HFF-Myc (cell line): ENCODE data around the gene TIMM21.

Experiments
- DNase-seq: peaks from one replicate; pipeline ENCODE4 v3.0.0-alpha.2; 2011; ENCODE audit warnings: low read depth; ENCODE audit errors: extremely low read depth
- H3K4me3 ChIP-seq: replicated peaks from 2 replicates; pipeline ENCODE4 v1.5.1; 2011; ENCODE audit warnings: low read depth, mild to moderate bottlenecking, control low read depth, low read length
- CTCF ChIP-seq: IDR thresholded peaks from 2 replicates; pipeline ENCODE4 v1.5.1; 2012; ENCODE audit warnings: mild to moderate bottlenecking, low read depth, low read length, control low read depth; ENCODE audit errors: missing control alignments

Gene TIMM21

DNA sequence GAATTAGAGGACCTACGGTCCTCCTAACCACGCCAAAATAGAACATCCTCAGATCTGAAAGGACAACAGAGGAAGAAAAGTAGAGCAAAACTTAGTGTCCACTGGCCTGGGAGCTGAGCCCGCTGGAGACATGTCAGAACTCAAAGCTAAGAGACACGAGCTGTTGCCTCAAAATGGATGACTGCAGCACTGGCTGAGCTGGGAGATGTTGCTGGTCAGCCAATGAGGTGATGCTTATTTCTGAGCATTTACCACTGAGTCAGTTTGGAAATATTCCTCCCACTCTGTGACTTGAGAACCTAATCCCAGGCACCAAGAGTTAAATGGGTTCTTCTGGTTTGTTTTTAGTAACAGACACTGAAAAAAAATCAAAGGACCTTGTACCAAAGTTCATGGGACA is 33.3 kb upstream of the TIMM21 start:
- H3K4me3 ChIP-seq: no peak overlapping the region
- no peak for TF ChIP-seq CTCF
- no peak for DNase-seq

GRCh38 chr18:74116633-74117554 is 31.4 kb upstream of the TIMM21 start:
- TF ChIP-seq CTCF: peak; percentile 66
- no peak for DNase-seq
- H3K4me3 ChIP-seq: no peak overlapping the region

GRCh38 chr18:74123200-74123599 is 25.1 kb upstream of the TIMM21 start:
- no peak for DNase-seq
- H3K4me3 ChIP-seq: no peak overlapping the region
- no peak for TF ChIP-seq CTCF

- DNase-seq: no peak
- no peak overlapping the region for H3K4me3 ChIP-seq
- no peak for TF ChIP-seq CTCF
These were observed 23.7 kb upstream of the TIMM21 start for GRCh38 chr18:74124642-74125041.

DNA sequence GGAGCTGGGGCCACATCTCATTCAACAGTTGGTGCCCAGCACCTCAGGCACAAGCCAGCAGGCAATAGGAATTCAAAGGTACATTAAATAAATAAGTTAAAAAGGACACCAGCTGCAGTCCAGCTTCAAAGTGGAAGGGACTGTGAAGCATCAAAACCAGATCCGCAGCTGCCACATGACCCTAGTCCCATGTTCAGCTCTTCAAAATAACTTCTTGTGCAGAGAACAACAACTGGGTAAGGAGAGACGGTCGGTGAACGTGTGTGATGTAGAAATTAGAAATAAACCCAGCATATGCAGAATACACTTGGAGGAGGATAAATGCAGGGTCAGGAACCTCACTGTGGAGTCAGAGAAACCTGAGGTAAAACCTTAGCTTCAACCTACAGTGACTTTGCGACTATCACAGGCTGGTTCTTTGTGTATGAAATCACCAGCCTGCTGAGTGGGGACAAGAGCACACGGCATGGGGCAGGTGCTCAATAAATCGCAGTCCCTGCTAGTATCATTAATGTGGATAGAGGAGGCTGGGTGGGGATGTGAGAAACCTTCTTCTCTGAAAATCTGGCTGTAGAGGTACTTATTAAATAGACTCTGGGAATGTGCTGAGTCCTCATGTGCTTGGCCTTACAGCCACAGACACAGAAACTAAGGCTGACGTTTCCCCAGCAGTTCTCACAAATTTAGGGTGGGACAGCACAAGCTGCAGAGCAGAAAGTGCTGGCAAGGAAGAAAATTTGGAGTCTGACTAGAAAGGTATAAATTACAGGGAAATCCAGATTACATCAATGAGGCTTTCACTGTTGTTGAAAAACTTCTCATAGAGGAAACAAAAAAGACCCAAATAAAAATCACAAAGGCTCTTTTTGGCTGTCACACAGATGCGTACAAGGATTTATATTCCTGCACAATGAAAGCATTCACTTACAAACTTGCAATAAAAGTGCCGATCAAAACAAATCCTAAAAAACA is 21.4 kb upstream of the TIMM21 start:
- no peak overlapping the region for H3K4me3 ChIP-seq
- TF ChIP-seq CTCF: no peak
- DNase-seq: no peak

GRCh38 chr18:74128159-74128558 is 20.2 kb upstream of the TIMM21 start:
- TF ChIP-seq CTCF: no peak
- H3K4me3 ChIP-seq: no peak overlapping the region
- no peak for DNase-seq
